OCI-LY1 (cell line): ENCODE results near the gene AATK.

Source experiments
- H2AFZ ChIP-seq: fragments of 200-600 bp; sonication (generic), shearing (Covaris generic); 2 replicates; pipeline ENCODE4 v1.6.0; 2014; ENCODE audit warnings: antibody characterized with exemption, mild to moderate bottlenecking, low read length
- H3F3A ChIP-seq: fragments of 200-600 bp; sonication (generic), shearing (Covaris generic); 2 replicates; pipeline ENCODE4 v1.6.0; 2014; ENCODE audit warnings: mild to moderate bottlenecking, antibody characterized with exemption, low read length, moderate library complexity; ENCODE audit not compliant: insufficient read depth
- H3K27ac ChIP-seq: fragments of 200-600 bp; sonication (generic); 2 replicates; pipeline ENCODE4 v1.5.1; 2014; ENCODE audit warnings: low read length, mixed run types, mild to moderate bottlenecking, low read depth; ENCODE audit not compliant: poor library complexity, severe bottlenecking
- H3K27me3 ChIP-seq: fragments of 200-600 bp; sonication (generic); 2 replicates; pipeline ENCODE4 v1.6.0; 2014; ENCODE audit warnings: antibody characterized with exemption, mild to moderate bottlenecking, low read length, moderate library complexity; ENCODE audit not compliant: insufficient read depth
- H3K36me3 ChIP-seq: fragments of 200-600 bp; sonication (generic); 2 replicates; pipeline ENCODE4 v1.6.1; 2014; ENCODE audit warnings: mild to moderate bottlenecking, antibody characterized with exemption, low read length, moderate library complexity, mixed read lengths; ENCODE audit not compliant: insufficient read depth
- H3K4me1 ChIP-seq: fragments of 200-600 bp; sonication (generic); 2 replicates; pipeline ENCODE4 v1.5.1; 2014; ENCODE audit warnings: mild to moderate bottlenecking, low read length, moderate library complexity; ENCODE audit not compliant: insufficient read depth, severe bottlenecking
- H3K4me2 ChIP-seq: fragments of 200-600 bp; sonication (generic), shearing (Covaris generic); 2 replicates; pipeline ENCODE4 v1.6.1; 2014; ENCODE audit warnings: low read length
- H3K4me3 ChIP-seq: fragments of 200-600 bp; sonication (generic); 2 replicates; pipeline ENCODE4 v1.5.1; 2014; ENCODE audit warnings: low read length, low read depth, mild to moderate bottlenecking, mixed read lengths; ENCODE audit not compliant: poor library complexity, severe bottlenecking
- H3K79me2 ChIP-seq: fragments of 200-600 bp; shearing (Covaris generic); 2 replicates; pipeline ENCODE4 v1.6.1; 2016; ENCODE audit warnings: mixed run types, low read length, mixed read lengths; ENCODE audit not compliant: insufficient read depth
- H3K9ac ChIP-seq: fragments of 200-600 bp; sonication (generic), shearing (Covaris generic); 2 replicates; pipeline ENCODE4 v1.6.1; 2014; ENCODE audit warnings: mild to moderate bottlenecking, low read length, mixed read lengths
- H3K9me2 ChIP-seq: fragments of 200-600 bp; sonication (generic), shearing (Covaris generic); 2 replicates; pipeline ENCODE4 v1.6.1; 2014; ENCODE audit warnings: low read depth, mild to moderate bottlenecking, low read length, mixed read lengths
- H3K9me3 ChIP-seq: fragments of 200-600 bp; shearing (Covaris generic); 2 replicates; pipeline ENCODE4 v1.6.1; 2014; ENCODE audit warnings: low read length, mixed read lengths
- H4K20me1 ChIP-seq: fragments of 200-600 bp; sonication (generic), shearing (Covaris generic); 2 replicates; pipeline ENCODE4 v1.6.0; 2016; ENCODE audit warnings: mild to moderate bottlenecking, low read length; ENCODE audit not compliant: insufficient read depth
- CTCF ChIP-seq: fragments of 200-600 bp; sonication (generic), shearing (Covaris generic); IDR thresholded peaks from 2 replicates; pipeline ENCODE4 v1.5.1; 2017; ENCODE audit warnings: mild to moderate bottlenecking, antibody characterized with exemption, low read length, moderate library complexity, mixed read lengths
- EZH2 ChIP-seq: fragments of 200-600 bp; sonication (generic), shearing (Covaris generic); IDR thresholded peaks from 2 replicates; pipeline ENCODE4 v1.8.0; 2017; ENCODE audit warnings: borderline replicate concordance, mixed run types, mild to moderate bottlenecking, antibody characterized with exemption, low read length, moderate library complexity, mixed read lengths

The AATK gene

DNA sequence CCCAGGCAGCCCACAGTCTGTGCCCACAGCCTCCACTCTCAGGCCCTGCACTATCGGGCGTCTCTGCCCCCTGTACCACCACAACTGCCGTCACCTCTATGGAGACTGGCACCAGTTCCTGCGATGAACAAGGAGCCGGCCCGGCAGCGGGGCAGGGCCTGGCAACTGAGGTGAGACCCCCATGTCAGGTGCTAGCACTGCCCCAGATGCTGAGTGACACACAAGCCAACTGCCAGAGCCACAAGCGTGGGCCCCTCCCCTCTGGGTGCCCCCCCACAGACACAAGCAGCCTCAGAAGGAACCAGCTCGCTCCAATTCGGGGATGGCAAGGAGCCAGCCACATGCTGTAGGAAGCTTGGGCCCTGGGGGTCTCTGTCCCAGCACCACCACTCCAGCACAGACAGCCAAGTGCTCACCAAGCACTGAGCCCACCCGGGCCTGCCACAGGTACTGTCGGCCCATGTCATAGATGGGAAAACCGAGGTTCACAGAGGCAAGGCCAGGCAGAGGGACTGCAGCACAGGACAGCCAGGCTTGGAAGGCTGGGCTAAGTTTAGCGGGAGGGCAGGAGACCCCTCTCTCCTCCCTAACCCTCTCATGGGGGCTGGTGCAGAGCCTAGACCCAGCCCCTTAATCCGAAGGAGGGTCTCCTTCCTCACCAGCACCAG is 2.2 kb downstream of the AATK start:
- TF ChIP-seq EZH2 (no peak), CTCF (no peak)
- Histone ChIP-seq H3K9ac (no peak overlapping the region), H3K79me2 (no peaks in the 10 kb centered on the region), H3K4me1 (no peaks in the 10 kb centered on the region), H2AFZ (no peak overlapping the region), H4K20me1 (no peaks in the 10 kb centered on the region), H3F3A (no peaks in the 10 kb centered on the region), H3K4me2 (no peak overlapping the region), H3K4me3 (no peak overlapping the region), H3K36me3 (no peaks in the 10 kb centered on the region), H3K9me3 (no peaks in the 10 kb centered on the region), H3K27me3 (no peaks in the 10 kb centered on the region), H3K9me2 (no peaks in the 10 kb centered on the region), H3K27ac (no peak overlapping the region)

GRCh38 chr17:81163051-81163695 is 2.8 kb downstream of the AATK start:
- H3K4me1 ChIP-seq: no peaks in the 10 kb centered on the region
- no peaks in the 10 kb centered on the region for H3K9me2 ChIP-seq
- no peaks in the 10 kb centered on the region for H3K9me3 ChIP-seq
- no peak overlapping the region for H2AFZ ChIP-seq
- no peak overlapping the region for H3K4me3 ChIP-seq
- H3K36me3 ChIP-seq: no peaks in the 10 kb centered on the region
- H3K27ac ChIP-seq: no peak overlapping the region
- no peaks in the 10 kb centered on the region for H4K20me1 ChIP-seq
- H3K27me3 ChIP-seq: 0 out of 2 replicates have a peak, but pooled peaks cover 4% of the 10 kb centered on the region
- no peak overlapping the region for H3K4me2 ChIP-seq
- TF ChIP-seq EZH2 (no peak), CTCF (no peak)
- no peaks in the 10 kb centered on the region for H3F3A ChIP-seq
- no peak overlapping the region for H3K9ac ChIP-seq
- H3K79me2 ChIP-seq: no peaks in the 10 kb centered on the region

GRCh38 chr17:81162491-81162890 is 3.5 kb downstream of the AATK start:
- H3K9ac ChIP-seq: no peak overlapping the region
- no peak overlapping the region for H2AFZ ChIP-seq
- no peaks in the 10 kb centered on the region for H3K36me3 ChIP-seq
- no peak for TF ChIP-seq EZH2
- no peak for TF ChIP-seq CTCF
- no peak overlapping the region for H3K27ac ChIP-seq
- no peak overlapping the region for H3K4me2 ChIP-seq
- H3K27me3 ChIP-seq: 0 out of 2 replicates have a peak, but pooled peaks cover 4% of the 10 kb centered on the region
- H3K9me3 ChIP-seq: no peaks in the 10 kb centered on the region
- H3K79me2 ChIP-seq: no peaks in the 10 kb centered on the region
- no peaks in the 10 kb centered on the region for H3K9me2 ChIP-seq
- H3F3A ChIP-seq: no peaks in the 10 kb centered on the region
- H3K4me3 ChIP-seq: no peak overlapping the region
- no peaks in the 10 kb centered on the region for H4K20me1 ChIP-seq
- H3K4me1 ChIP-seq: no peaks in the 10 kb centered on the region
